ENCODE measurements around the gene EED. TPM values are rescaled to one million over a fixed set of nuclear protein-coding genes. Genes with fewer than 3 reads are reported as not detected.

The EED gene
- total and polyA plus RNA-seq, 9 of the 15 experiments (the other 6 are each of a cell fraction or from before 2014, with no cell fraction given): 33.0 to 110 (median 55.1) TPM

- ChIA-PET POLR2A (interaction anchor here (0.6 to 1.1 kb wide), 2 partner anchors 9 to 158 kb away, joined by 3 to 4 read pairs; no protein-coding TSS in a partner anchor), CTCF (ENCODE audit: low intra/inter-chr PET ratio) (no interaction called here)
- Histone ChIP-seq H2AFZ (ENCODE audit: low read depth, low read length) (no peak overlapping the region), H3K27ac (ENCODE audit: extremely low read depth, low read depth, low read length) (no peak overlapping the region), H3K36me3 (ENCODE audit: control insufficient read depth, insufficient read depth, low read length) (peaks cover 78% of the 10 kb centered on the region), H3K79me2 (ENCODE audit: control insufficient read depth, insufficient read depth, low read length) (peaks cover 44% of the 10 kb centered on the region), H4K20me1 (replicated peaks; ENCODE audit: control insufficient read depth, insufficient read depth, low read length) (no peaks in the 10 kb centered on the region), H3K4me1 (replicated peaks in 1 of 2; ENCODE audit: control insufficient read depth in 2 of 2, insufficient read depth in 2 of 2, low read length in 2 of 2) (no peaks in the 10 kb centered on the region), H3K4me2 (ENCODE audit: insufficient read depth, low read length) (no peak overlapping the region), H3K9me1 (ENCODE audit: control insufficient read depth, insufficient read depth, low read length) (no peaks in the 10 kb centered on the region), H3K9me3 (replicated peaks; ENCODE audit: control insufficient read depth, insufficient read depth, low read depth, low read length) (no peaks in the 10 kb centered on the region), H3K9ac (ENCODE audit: insufficient read depth in 1 of 2, low read depth in 2 of 2, low read length in 2 of 2) (no peak overlapping the region), H3K27me3 (ENCODE audit: control insufficient read depth in 2 of 2, insufficient read depth in 2 of 2, low read length in 2 of 2) (no peaks in the 10 kb centered on the region), H3K4me3 (no peak overlapping the region)
- DNase-seq (ENCODE audit: extremely low read depth in 1 of 4, low spot score in 3 of 4) (no peak), ATAC-seq (0 out of 3 replicates have a peak, but pooled peaks have one; percentile 36), FAIRE-seq (no peak)
- no TSS peak for BruUV-seq (replicated peaks)
- intact Hi-C loops (cut with micrococcal nuclease): no loop called here
- WGBS (ENCODE audit: insufficient coverage, low coverage, missing lambda C conversion rate): 100% methylated on average over 2 of the region's 2 CpGs
- in situ Hi-C loops (cut with MboI): no loop called here
- TF ChIP-seq ETS2 (tag; IDR thresholded peaks at IDR 0.05; ENCODE audit: borderline replicate concordance, poor library complexity, severe bottlenecking) (no peak), SP2 (IDR thresholded peaks at IDR 0.05; ENCODE audit: extremely low read depth, low read depth, low read length, poor library complexity, severe bottlenecking) (no peak)
Observed at GRCh38 chr11:86275493-86276370, 31.2 kb downstream of the EED start.

GRCh38 chr11:86277741-86278140 lies 33.2 kb downstream of the EED start:
- Histone ChIP-seq H3K4me1 (replicated peaks in 1 of 2; ENCODE audit: control insufficient read depth in 2 of 2, insufficient read depth in 2 of 2, low read length in 2 of 2) (no peaks in the 10 kb centered on the region), H3K27ac (ENCODE audit: extremely low read depth, low read depth, low read length) (no peak overlapping the region), H3K4me3 (no peak overlapping the region), H3K27me3 (ENCODE audit: control insufficient read depth in 2 of 2, insufficient read depth in 2 of 2, low read length in 2 of 2) (no peaks in the 10 kb centered on the region), H2AFZ (ENCODE audit: low read depth, low read length) (no peak overlapping the region), H3K9me3 (replicated peaks; ENCODE audit: control insufficient read depth, insufficient read depth, low read depth, low read length) (no peaks in the 10 kb centered on the region), H3K36me3 (ENCODE audit: control insufficient read depth, insufficient read depth, low read length) (peaks cover 69% of the 10 kb centered on the region), H4K20me1 (replicated peaks; ENCODE audit: control insufficient read depth, insufficient read depth, low read length) (no peaks in the 10 kb centered on the region), H3K9ac (ENCODE audit: insufficient read depth in 1 of 2, low read depth in 2 of 2, low read length in 2 of 2) (no peak overlapping the region), H3K9me1 (ENCODE audit: control insufficient read depth, insufficient read depth, low read length) (no peaks in the 10 kb centered on the region), H3K79me2 (ENCODE audit: control insufficient read depth, insufficient read depth, low read length) (peaks cover 29% of the 10 kb centered on the region), H3K4me2 (ENCODE audit: insufficient read depth, low read length) (no peak overlapping the region)
- DNase-seq (ENCODE audit: extremely low read depth in 1 of 4, low spot score in 3 of 4): no peak
- TF ChIP-seq, protein P1, sequence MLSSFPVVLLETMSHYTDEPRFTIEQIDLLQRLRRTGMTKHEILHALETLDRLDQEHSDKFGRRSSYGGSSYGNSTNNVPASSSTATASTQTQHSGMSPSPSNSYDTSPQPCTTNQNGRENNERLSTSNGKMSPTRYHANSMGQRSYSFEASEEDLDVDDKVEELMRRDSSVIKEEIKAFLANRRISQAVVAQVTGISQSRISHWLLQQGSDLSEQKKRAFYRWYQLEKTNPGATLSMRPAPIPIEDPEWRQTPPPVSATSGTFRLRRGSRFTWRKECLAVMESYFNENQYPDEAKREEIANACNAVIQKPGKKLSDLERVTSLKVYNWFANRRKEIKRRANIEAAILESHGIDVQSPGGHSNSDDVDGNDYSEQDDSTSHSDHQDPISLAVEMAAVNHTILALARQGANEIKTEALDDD (IDR thresholded peaks at IDR 0.05): no peak
- no peak for TF ChIP-seq E2F4 (CRISPR knock-in tag; IDR thresholded peaks at IDR 0.05; ENCODE audit: low read depth)
- TF ChIP-seq TEAD2 (tag; IDR thresholded peaks at IDR 0.05): no peak
- FAIRE-seq: no peak
- CTCF ChIA-PET (ENCODE audit: low intra/inter-chr PET ratio): no interaction called here
- ATAC-seq: no peak
- no TSS peak for BruUV-seq (replicated peaks)
- 100% methylated on average over 1 of the region's 1 CpG for WGBS (ENCODE audit: insufficient coverage, low coverage, missing lambda C conversion rate)
- POLR2A ChIA-PET: interaction anchor here (1.3 kb wide), 1 partner anchor 15 kb away, joined by 4 read pairs; no protein-coding TSS in a partner anchor
- intact Hi-C loops (cut with micrococcal nuclease): no loop called here
- in situ Hi-C loops (cut with MboI): no loop called here
